Suprapubic skin (tissue), 4 donors: ENCODE data around the gene VWF. TPM values are rescaled to one million over a fixed set of nuclear protein-coding genes. Genes with fewer than 3 reads are reported as not detected.
"Not testable (repeated sequence)": the region's sequence is repeated elsewhere in the genome, so short reads cannot be mapped to it uniquely, and the experiment has no call there.

Source experiments
- DNase-seq, 2 donors: peaks; one replicate each; pipeline ENCODE4 v3.0.0-alpha.2; 2019; ENCODE audit warnings: low spot score in 2 of 2
- H3K27ac ChIP-seq: fragments of 200-600 bp; sonication (generic); one replicate; pipeline ENCODE4 v1.5.1; 2019
- H3K27me3 ChIP-seq: fragments of 200-600 bp; sonication (generic); one replicate; pipeline ENCODE4 v1.5.1; 2019
- H3K36me3 ChIP-seq: fragments of 200-600 bp; sonication (generic); one replicate; pipeline ENCODE4 v1.5.1; 2019
- H3K4me1 ChIP-seq: fragments of 200-600 bp; sonication (generic); one replicate; pipeline ENCODE4 v1.5.1; 2019
- H3K4me3 ChIP-seq: fragments of 200-600 bp; sonication (generic); one replicate; pipeline ENCODE4 v1.5.1; 2019; ENCODE audit warnings: mild to moderate bottlenecking
- H3K9me3 ChIP-seq: fragments of 200-600 bp; sonication (generic); one replicate; pipeline ENCODE4 v1.5.1; 2019
- CTCF ChIP-seq, 2 donors: fragments of 200-600 bp in 1 of 2; fragments of 450-650 bp in 1 of 2; sonication (generic) in 1 of 2; IDR thresholded peaks; one replicate each; pipeline ENCODE4 v1.5.1; 2016 to 2019; ENCODE audit warnings: antibody characterized with exemption in 2 of 2, mild to moderate bottlenecking in 1 of 2, moderate library complexity in 1 of 2
- EP300 ChIP-seq: sonication (generic); formaldehyde crosslinking; IDR thresholded peaks from one replicate; pipeline ENCODE4 v1.6.1; 2017; ENCODE audit warnings: antibody characterized with exemption
- POLR2A ChIP-seq, 2 donors: fragments of 450-650 bp; IDR thresholded peaks; one replicate each; pipeline ENCODE4 v1.6.1; 2017; ENCODE audit warnings: antibody characterized with exemption in 2 of 2, mild to moderate bottlenecking in 2 of 2, moderate library complexity in 2 of 2
- POLR2AphosphoS5 ChIP-seq, 3 donors: sonication (generic); formaldehyde crosslinking; IDR thresholded peaks; one replicate each; pipeline ENCODE4 v1.6.1; 2017; ENCODE audit warnings: antibody characterized with exemption in 3 of 3
- WGBS: methylation state at CpG from one replicate; pipeline ENCODE4 v1.1.5; 2018; 5-methylcytosine and 5-hydroxymethylcytosine counted together
- total RNA-seq, 4 donors: library from RNA; depleted of rRNA; stranded (reverse); fragments of >200 nt; gene quantifications; one replicate each; pipeline ENCODE4 v1.1.0, GENCODE V29; 2016

Gene VWF
- total RNA-seq, 4 donors from 2014 or later: 35.5 to 91.7 (median 61.7) TPM

GRCh38 chr12:6158749-6159148 is 34.3 kb upstream of the VWF start:
- Histone ChIP-seq H3K36me3 (no peaks in the 10 kb centered on the region), H3K9me3 (no peaks in the 10 kb centered on the region), H3K27ac (no peak overlapping the region), H3K27me3 (no peaks in the 10 kb centered on the region), H3K4me1 (peaks cover 6% of the 10 kb centered on the region), H3K4me3 (no peak overlapping the region)
- no peak for DNase-seq
- 92% methylated on average over 11 of the region's 11 CpGs for WGBS
- TF ChIP-seq POLR2AphosphoS5 (IDR thresholded peaks at IDR 0.05) (no peak), POLR2A (IDR thresholded peaks at IDR 0.05) (no peak), CTCF (IDR thresholded peaks at IDR 0.05) (no peak)

- H3K4me3 ChIP-seq: no peak overlapping the region
- 70% methylated on average over 3 of the region's 4 CpGs for WGBS
- no peak overlapping the region for H3K27ac ChIP-seq
- peaks cover 6% of the 10 kb centered on the region for H3K4me1 ChIP-seq
- H3K9me3 ChIP-seq: no peaks in the 10 kb centered on the region
- H3K27me3 ChIP-seq: no peaks in the 10 kb centered on the region
- DNase-seq: no peak
- TF ChIP-seq CTCF (IDR thresholded peaks at IDR 0.05) (no peak), POLR2A (IDR thresholded peaks at IDR 0.05) (no peak), POLR2AphosphoS5 (IDR thresholded peaks at IDR 0.05) (no peak), EP300 (no peak)
- H3K36me3 ChIP-seq: no peaks in the 10 kb centered on the region
Measured at GRCh38 chr12:6158255-6158654, 33.8 kb upstream of the VWF start.

GRCh38 chr12:6157482-6157881 is 33.0 kb upstream of the VWF start:
- Histone ChIP-seq H3K4me1 (peaks cover 6% of the 10 kb centered on the region), H3K4me3 (no peak overlapping the region), H3K36me3 (no peaks in the 10 kb centered on the region), H3K27me3 (no peaks in the 10 kb centered on the region), H3K27ac (no peak overlapping the region), H3K9me3 (no peaks in the 10 kb centered on the region)
- TF ChIP-seq CTCF (IDR thresholded peaks at IDR 0.05) (no peak), POLR2A (IDR thresholded peaks at IDR 0.05) (no peak), POLR2AphosphoS5 (IDR thresholded peaks at IDR 0.05) (no peak), EP300 (no peak)
- no peak for DNase-seq
- 91% methylated on average over 4 of the region's 4 CpGs for WGBS

- no peaks in the 10 kb centered on the region for H3K4me1 ChIP-seq
- TF ChIP-seq CTCF (IDR thresholded peaks at IDR 0.05): no peak
- TF ChIP-seq POLR2AphosphoS5 (IDR thresholded peaks at IDR 0.05): no peak
- no peak for TF ChIP-seq EP300
- no peak for TF ChIP-seq POLR2A (IDR thresholded peaks at IDR 0.05)
- DNase-seq: no peak
- no peaks in the 10 kb centered on the region for H3K27me3 ChIP-seq
- H3K4me3 ChIP-seq: no peak overlapping the region
- no peak overlapping the region for H3K27ac ChIP-seq
- H3K9me3 ChIP-seq: no peaks in the 10 kb centered on the region
- 67% methylated on average over 15 of the region's 15 CpGs for WGBS
- H3K36me3 ChIP-seq: no peaks in the 10 kb centered on the region
Measured at GRCh38 chr12:6154730-6155459, 30.4 kb upstream of the VWF start.

- H3K4me3 ChIP-seq, H3K27me3 ChIP-seq, DNase-seq, H3K4me1 ChIP-seq, H3K27ac ChIP-seq, H3K36me3 ChIP-seq, H3K9me3 ChIP-seq: not testable (repeated sequence)
- WGBS: 96% methylated on average over 15 of the region's 15 CpGs
Measured at GRCh38 chr12:6148722-6149121, 24.3 kb upstream of the VWF start.

GRCh38 chr12:6148061-6148460 is 23.6 kb upstream of the VWF start:
- Histone ChIP-seq H3K27me3 (no peaks in the 10 kb centered on the region), H3K27ac (no peak overlapping the region), H3K4me3 (no peak overlapping the region), H3K36me3 (no peaks in the 10 kb centered on the region), H3K4me1 (no peaks in the 10 kb centered on the region), H3K9me3 (no peaks in the 10 kb centered on the region)
- DNase-seq: no peak
- no peak for TF ChIP-seq CTCF (IDR thresholded peaks at IDR 0.05)
- TF ChIP-seq POLR2A (IDR thresholded peaks at IDR 0.05): no peak
- no peak for TF ChIP-seq EP300
- TF ChIP-seq POLR2AphosphoS5 (IDR thresholded peaks at IDR 0.05): no peak
- 79% methylated on average over 2 of the region's 2 CpGs for WGBS
